Kidney epithelial cell (primary cell): Measurements from ENCODE around the gene EBF4. TPM values are rescaled to one million over a fixed set of nuclear protein-coding genes. Genes with fewer than 3 reads are reported as not detected.

Experiments
- DNase-seq: peaks from one replicate; pipeline ENCODE4 v3.0.0-alpha.2; 2010; ENCODE audit warnings: low read depth
- H3K27me3 ChIP-seq: 2 replicates; pipeline ENCODE4 v1.6.0; 2011; ENCODE audit warnings: low read length; ENCODE audit not compliant: control insufficient read depth, insufficient read depth
- H3K36me3 ChIP-seq: 2 replicates; pipeline ENCODE4 v1.5.1; 2011; ENCODE audit warnings: low read length; ENCODE audit not compliant: control insufficient read depth, insufficient read depth
- H3K4me3 ChIP-seq: 2 replicates; pipeline ENCODE4 v1.5.1; 2011; ENCODE audit warnings: low read depth, mild to moderate bottlenecking, control low read depth, low read length
- total RNA-seq: library from RNA; depleted of rRNA; stranded (reverse); fragments of >200 nt; gene quantifications from 2 replicates; pipeline ENCODE4 v1.2.3, GENCODE V29; 2015
- TF ChIP-seq, protein P1 (sequence below): IDR thresholded peaks from 2 replicates; pipeline ENCODE4 v1.5.1; 2011; ENCODE audit warnings: mild to moderate bottlenecking, moderate library complexity, low read length, control low read depth, inconsistent platforms; ENCODE audit not compliant: insufficient read depth, poor library complexity, severe bottlenecking

Gene EBF4
- total RNA-seq, 1 donor from 2014 or later = 8.1 TPM

DNA sequence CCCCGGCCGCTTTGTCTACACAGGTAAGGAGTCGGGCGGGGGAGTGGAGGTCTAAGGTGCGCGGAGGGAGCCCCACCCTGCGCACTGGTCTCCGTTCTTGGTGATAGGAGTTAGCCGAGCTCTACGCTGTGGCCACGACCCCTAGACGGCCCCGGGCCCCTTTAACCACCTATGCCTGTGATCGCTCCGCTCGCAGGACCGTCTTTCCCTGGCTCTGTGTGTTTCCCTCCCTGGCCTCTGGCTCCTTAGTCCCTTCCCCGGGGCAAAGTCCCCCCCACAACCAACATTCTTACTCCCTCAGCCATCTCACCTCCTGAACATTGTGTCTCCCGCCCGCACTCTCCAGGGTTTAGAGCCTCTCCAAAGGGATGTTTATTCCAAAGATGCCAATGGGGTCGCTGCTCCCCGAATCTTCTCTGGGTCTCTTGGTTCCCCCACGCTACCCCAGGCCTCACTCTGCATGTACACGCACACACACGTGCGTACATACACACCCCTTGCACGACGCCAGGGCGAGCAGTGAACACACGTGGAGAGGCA, 57.4 kb downstream of the EBF4 start:
- Histone ChIP-seq H3K4me3 (no peak overlapping the region), H3K27me3 (peaks cover 75% of the 10 kb centered on the region), H3K36me3 (no peaks in the 10 kb centered on the region)
- no peak for DNase-seq
- TF ChIP-seq, protein P1, sequence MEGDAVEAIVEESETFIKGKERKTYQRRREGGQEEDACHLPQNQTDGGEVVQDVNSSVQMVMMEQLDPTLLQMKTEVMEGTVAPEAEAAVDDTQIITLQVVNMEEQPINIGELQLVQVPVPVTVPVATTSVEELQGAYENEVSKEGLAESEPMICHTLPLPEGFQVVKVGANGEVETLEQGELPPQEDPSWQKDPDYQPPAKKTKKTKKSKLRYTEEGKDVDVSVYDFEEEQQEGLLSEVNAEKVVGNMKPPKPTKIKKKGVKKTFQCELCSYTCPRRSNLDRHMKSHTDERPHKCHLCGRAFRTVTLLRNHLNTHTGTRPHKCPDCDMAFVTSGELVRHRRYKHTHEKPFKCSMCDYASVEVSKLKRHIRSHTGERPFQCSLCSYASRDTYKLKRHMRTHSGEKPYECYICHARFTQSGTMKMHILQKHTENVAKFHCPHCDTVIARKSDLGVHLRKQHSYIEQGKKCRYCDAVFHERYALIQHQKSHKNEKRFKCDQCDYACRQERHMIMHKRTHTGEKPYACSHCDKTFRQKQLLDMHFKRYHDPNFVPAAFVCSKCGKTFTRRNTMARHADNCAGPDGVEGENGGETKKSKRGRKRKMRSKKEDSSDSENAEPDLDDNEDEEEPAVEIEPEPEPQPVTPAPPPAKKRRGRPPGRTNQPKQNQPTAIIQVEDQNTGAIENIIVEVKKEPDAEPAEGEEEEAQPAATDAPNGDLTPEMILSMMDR = no peak

DNA sequence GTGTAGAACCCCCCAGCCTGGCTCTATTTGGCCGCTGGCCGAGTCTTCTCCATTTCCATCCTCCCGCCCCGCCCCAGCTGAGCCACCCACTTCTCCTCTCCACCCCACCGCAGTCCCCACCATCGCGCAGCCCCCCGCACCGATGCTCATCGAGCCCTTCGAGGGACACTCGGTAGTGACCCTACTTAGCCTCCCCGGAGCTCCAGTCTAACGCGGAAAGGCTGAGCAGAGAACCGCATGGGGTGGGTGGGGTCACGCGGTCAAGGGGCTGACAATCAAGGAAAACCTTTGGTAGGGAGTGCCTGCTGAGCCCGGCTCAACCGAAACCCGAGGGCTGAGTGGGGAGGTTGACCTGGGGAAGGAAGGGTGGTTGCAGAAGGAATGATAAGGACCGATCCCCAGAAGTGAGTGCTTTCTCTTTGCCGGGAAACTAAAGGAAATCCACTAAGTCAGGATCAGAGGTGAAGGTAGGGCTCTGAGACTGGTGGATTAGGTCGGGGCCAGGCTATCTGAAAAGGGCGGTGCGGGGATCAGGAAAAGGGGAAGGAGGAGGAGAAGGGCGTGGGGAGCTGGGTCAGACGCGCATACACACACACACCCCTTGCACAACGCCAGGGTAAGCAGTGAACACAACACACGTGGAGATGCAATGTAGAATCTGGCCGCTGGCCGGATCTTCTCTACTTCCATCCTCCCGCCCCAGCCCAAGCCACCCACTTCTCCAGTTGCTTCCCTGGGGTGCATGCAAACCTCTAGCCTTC, 58.1 kb downstream of the EBF4 start:
- Histone ChIP-seq H3K4me3 (no peak overlapping the region), H3K27me3 (peaks cover 82% of the 10 kb centered on the region), H3K36me3 (no peaks in the 10 kb centered on the region)
- TF ChIP-seq, protein P1 = no peak
- no peak for DNase-seq

GRCh38 chr20:2751347-2751877, 58.8 kb downstream of the EBF4 start:
- H3K4me3 ChIP-seq = no peak overlapping the region
- H3K27me3 ChIP-seq = peaks cover 86% of the 10 kb centered on the region
- no peaks in the 10 kb centered on the region for H3K36me3 ChIP-seq
- TF ChIP-seq, protein P1 = no peak
- DNase-seq = no peak

- DNase-seq = no peak
- TF ChIP-seq, protein P1 = no peak
- Histone ChIP-seq H3K36me3 (no peaks in the 10 kb centered on the region), H3K4me3 (peak overlapping the region; percentile 14), H3K27me3 (peaks cover 85% of the 10 kb centered on the region)
Measured at GRCh38 chr20:2751878-2752566, 59.4 kb downstream of the EBF4 start.

DNA sequence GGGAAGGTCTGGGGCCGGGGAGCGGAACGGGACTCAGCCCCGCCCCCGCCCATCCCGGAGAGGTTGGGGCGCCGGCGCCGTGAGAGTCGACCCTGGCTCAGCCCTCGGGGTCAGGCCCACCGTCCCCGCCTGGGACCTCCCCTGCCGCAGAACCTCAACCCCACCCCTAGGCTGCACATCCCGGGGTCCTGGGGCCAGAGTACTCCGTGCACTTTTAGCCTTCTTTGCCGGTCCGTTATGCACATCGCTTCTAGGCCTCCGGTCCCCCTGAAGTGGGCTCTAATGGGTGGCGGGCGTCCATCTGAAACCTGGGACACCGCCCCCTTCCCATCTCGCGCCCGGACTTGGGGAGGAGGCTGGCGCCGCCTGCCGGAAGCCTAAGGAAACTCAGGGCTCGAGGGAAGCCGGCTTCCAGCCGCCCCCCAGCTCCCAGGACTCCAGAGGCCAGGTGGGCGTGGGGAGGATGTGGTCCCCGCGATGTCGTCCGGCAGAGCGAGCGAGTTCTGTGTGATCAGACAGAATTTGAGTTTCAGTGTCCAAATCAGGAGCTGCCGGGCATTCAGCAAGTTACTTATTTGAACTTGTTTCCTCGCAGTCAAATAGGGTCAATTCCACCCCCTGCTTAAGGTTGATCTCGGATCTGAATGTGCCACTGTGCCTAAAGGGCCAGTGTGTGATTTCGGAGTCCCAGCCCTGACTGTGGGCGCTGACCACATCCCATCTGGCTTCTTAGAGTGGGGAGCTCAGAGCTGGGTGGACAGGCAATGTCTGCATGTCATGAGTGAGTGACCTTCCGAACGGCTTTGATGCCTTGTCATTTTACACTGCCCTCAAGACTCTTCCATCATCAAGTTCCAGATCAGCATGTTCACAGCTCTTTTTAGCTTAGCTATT, 60.2 kb downstream of the EBF4 start:
- TF ChIP-seq, protein P1 = peak; percentile 88
- Histone ChIP-seq H3K4me3 (peak overlapping the region; percentile 14), H3K27me3 (peaks cover 86% of the 10 kb centered on the region), H3K36me3 (no peaks in the 10 kb centered on the region)
- no peak for DNase-seq
